ENCODE data around the gene SLC25A47. TPM values are rescaled to one million over a fixed set of nuclear protein-coding genes. Genes with fewer than 3 reads are reported as not detected.
A peak's percentile ranks its signal among the peaks of the same experiment; 100 is the strongest.

SLC25A47 gene
- not detected for total RNA-seq

GRCh38 chr14:100323121-100323941, at the start of gene SLC25A47:
Gene SLC25A47 (plus strand): TSS chr14:100323339. CDS start chr14:100323415, 76 bp downstream.
- Histone ChIP-seq H3K4me3 (no peak within 1 kb of the TSS), H3K4me1 (ENCODE audit: control insufficient read depth in 1 of 2, low read depth in 2 of 2) (peaks cover 2 to 13% of the 10 kb centered on the region in 2 donors), H3K27ac (no peak within 1 kb of the TSS), H3K27me3 (replicated peaks; ENCODE audit: insufficient read depth) (no peaks in the 10 kb centered on the region), H3K9me3 (no peaks in the 10 kb centered on the region), H3K36me3 (no peaks in the 10 kb centered on the region)
- no peak for TF ChIP-seq CTCF (IDR thresholded peaks at IDR 0.05)
- ATAC-seq (ENCODE audit: insufficient number of reproducible peaks, low FRiP score, low read depth) (no peak), DNase-seq (ENCODE audit: low spot score) (no peak)

GRCh38 chr14:100274250-100274649, 48.9 kb upstream of the SLC25A47 start:
- no peaks in the 10 kb centered on the region for H3K27me3 ChIP-seq (replicated peaks; ENCODE audit: insufficient read depth)
- peaks cover 10 to 12% of the 10 kb centered on the region in 2 donors for H3K4me1 ChIP-seq (ENCODE audit: control insufficient read depth in 1 of 2, low read depth in 2 of 2)
- H3K36me3 ChIP-seq: no peaks in the 10 kb centered on the region
- no peak overlapping the region for H3K27ac ChIP-seq
- ATAC-seq (ENCODE audit: insufficient number of reproducible peaks, low FRiP score, low read depth) (no peak), DNase-seq (ENCODE audit: low spot score) (no peak)
- no peaks in the 10 kb centered on the region for H3K9me3 ChIP-seq
- TF ChIP-seq CTCF (IDR thresholded peaks at IDR 0.05): no peak
- no peak overlapping the region for H3K4me3 ChIP-seq

- Histone ChIP-seq H3K27me3 (replicated peaks; ENCODE audit: insufficient read depth) (no peaks in the 10 kb centered on the region), H3K4me3 (no peak overlapping the region), H3K36me3 (no peaks in the 10 kb centered on the region), H3K9me3 (no peaks in the 10 kb centered on the region), H3K27ac (no peak overlapping the region), H3K4me1 (ENCODE audit: control insufficient read depth in 1 of 2, low read depth in 2 of 2) (peaks cover 10 to 11% of the 10 kb centered on the region in 2 donors)
- ATAC-seq (ENCODE audit: insufficient number of reproducible peaks, low FRiP score, low read depth) (no peak), DNase-seq (ENCODE audit: low spot score) (no peak)
- TF ChIP-seq CTCF (IDR thresholded peaks at IDR 0.05): no peak
Observed at GRCh38 chr14:100275214-100275613, 47.9 kb upstream of the SLC25A47 start.

GRCh38 chr14:100278702-100279101, 44.4 kb upstream of the SLC25A47 start:
- no peak for ATAC-seq (ENCODE audit: insufficient number of reproducible peaks, low FRiP score, low read depth)
- no peaks in the 10 kb centered on the region for H3K9me3 ChIP-seq
- H3K27ac ChIP-seq: peak overlapping the region in 1 of 2 donors; percentile 11
- H3K36me3 ChIP-seq: no peaks in the 10 kb centered on the region
- H3K4me1 ChIP-seq (ENCODE audit: control insufficient read depth in 1 of 2, low read depth in 2 of 2): peaks cover 10 to 11% of the 10 kb centered on the region in 2 donors
- no peak for DNase-seq (ENCODE audit: low spot score)
- TF ChIP-seq CTCF (IDR thresholded peaks at IDR 0.05): no peak
- H3K27me3 ChIP-seq (replicated peaks; ENCODE audit: insufficient read depth): no peaks in the 10 kb centered on the region
- no peak overlapping the region for H3K4me3 ChIP-seq

- H3K9me3 ChIP-seq: no peaks in the 10 kb centered on the region
- TF ChIP-seq CTCF (IDR thresholded peaks at IDR 0.05): no peak
- H3K4me1 ChIP-seq (ENCODE audit: control insufficient read depth in 1 of 2, low read depth in 2 of 2): peaks cover 10 to 11% of the 10 kb centered on the region in 2 donors
- no peak overlapping the region for H3K4me3 ChIP-seq
- DNase-seq (ENCODE audit: low spot score): no peak
- H3K36me3 ChIP-seq: no peaks in the 10 kb centered on the region
- H3K27me3 ChIP-seq (replicated peaks; ENCODE audit: insufficient read depth): no peaks in the 10 kb centered on the region
- ATAC-seq (ENCODE audit: insufficient number of reproducible peaks, low FRiP score, low read depth): no peak
- H3K27ac ChIP-seq: no peak overlapping the region
Observed at GRCh38 chr14:100279133-100279532, 44.0 kb upstream of the SLC25A47 start.

All from thoracic aorta (tissue), 2 donors.